Measurements from ENCODE around the gene PRSS3. TPM values are rescaled to one million over a fixed set of nuclear protein-coding genes. Genes with fewer than 3 reads are reported as not detected.

Gene PRSS3
- total and polyA plus RNA-seq, 9 of the 15 experiments (the other 6 are each of a cell fraction or from before 2014, with no cell fraction given), result 0.35 to 0.42 TPM; not detected in 7

GRCh38 chr9:33817327-33818166 is 22.2 kb downstream of the PRSS3 start (continued):
- TF ChIP-seq ZNF639 (CRISPR knock-in tag; conservative IDR thresholded peaks at IDR 0.05 in 1 of 2, IDR thresholded peaks at IDR 0.05 in 1 of 2) (peak in 1 of 2 experiments; percentile 33; a peak in 1 of 4 replicates), ZNF3 (CRISPR knock-in tag; IDR thresholded peaks at IDR 0.05) (no peak), CXXC5 (CRISPR knock-in tag; IDR thresholded peaks at IDR 0.05) (peak; percentile 51; the same call in 1 of the 2 replicates), GABPA (tag; conservative IDR thresholded peaks at IDR 0.05; ENCODE audit: low read depth) (peak; percentile 72), KLF6 (CRISPR knock-in tag; IDR thresholded peaks at IDR 0.05; ENCODE audit: borderline replicate concordance) (no peak), ELF1 (tag; IDR thresholded peaks at IDR 0.05) (peak; percentile 27; the same call in 1 of the 2 replicates), ZNF232 (CRISPR knock-in tag; IDR thresholded peaks at IDR 0.05) (no peak), TAF1 (IDR thresholded peaks at IDR 0.05; ENCODE audit: control insufficient read depth, extremely low read depth, insufficient read depth, low read length, severe bottlenecking) (peak; percentile 49)
- TF ChIP-seq, protein P1, sequence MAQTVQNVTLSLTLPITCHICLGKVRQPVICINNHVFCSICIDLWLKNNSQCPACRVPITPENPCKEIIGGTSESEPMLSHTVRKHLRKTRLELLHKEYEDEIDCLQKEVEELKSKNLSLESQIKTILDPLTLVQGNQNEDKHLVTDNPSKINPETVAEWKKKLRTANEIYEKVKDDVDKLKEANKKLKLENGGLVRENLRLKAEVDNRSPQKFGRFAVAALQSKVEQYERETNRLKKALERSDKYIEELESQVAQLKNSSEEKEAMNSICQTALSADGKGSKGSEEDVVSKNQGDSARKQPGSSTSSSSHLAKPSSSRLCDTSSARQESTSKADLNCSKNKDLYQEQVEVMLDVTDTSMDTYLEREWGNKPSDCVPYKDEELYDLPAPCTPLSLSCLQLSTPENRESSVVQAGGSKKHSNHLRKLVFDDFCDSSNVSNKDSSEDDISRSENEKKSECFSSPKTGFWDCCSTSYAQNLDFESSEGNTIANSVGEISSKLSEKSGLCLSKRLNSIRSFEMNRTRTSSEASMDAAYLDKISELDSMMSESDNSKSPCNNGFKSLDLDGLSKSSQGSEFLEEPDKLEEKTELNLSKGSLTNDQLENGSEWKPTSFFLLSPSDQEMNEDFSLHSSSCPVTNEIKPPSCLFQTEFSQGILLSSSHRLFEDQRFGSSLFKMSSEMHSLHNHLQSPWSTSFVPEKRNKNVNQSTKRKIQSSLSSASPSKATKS (CRISPR knock-in tag; IDR thresholded peaks at IDR 0.05), result no peak
- TF ChIP-seq, protein P2, sequence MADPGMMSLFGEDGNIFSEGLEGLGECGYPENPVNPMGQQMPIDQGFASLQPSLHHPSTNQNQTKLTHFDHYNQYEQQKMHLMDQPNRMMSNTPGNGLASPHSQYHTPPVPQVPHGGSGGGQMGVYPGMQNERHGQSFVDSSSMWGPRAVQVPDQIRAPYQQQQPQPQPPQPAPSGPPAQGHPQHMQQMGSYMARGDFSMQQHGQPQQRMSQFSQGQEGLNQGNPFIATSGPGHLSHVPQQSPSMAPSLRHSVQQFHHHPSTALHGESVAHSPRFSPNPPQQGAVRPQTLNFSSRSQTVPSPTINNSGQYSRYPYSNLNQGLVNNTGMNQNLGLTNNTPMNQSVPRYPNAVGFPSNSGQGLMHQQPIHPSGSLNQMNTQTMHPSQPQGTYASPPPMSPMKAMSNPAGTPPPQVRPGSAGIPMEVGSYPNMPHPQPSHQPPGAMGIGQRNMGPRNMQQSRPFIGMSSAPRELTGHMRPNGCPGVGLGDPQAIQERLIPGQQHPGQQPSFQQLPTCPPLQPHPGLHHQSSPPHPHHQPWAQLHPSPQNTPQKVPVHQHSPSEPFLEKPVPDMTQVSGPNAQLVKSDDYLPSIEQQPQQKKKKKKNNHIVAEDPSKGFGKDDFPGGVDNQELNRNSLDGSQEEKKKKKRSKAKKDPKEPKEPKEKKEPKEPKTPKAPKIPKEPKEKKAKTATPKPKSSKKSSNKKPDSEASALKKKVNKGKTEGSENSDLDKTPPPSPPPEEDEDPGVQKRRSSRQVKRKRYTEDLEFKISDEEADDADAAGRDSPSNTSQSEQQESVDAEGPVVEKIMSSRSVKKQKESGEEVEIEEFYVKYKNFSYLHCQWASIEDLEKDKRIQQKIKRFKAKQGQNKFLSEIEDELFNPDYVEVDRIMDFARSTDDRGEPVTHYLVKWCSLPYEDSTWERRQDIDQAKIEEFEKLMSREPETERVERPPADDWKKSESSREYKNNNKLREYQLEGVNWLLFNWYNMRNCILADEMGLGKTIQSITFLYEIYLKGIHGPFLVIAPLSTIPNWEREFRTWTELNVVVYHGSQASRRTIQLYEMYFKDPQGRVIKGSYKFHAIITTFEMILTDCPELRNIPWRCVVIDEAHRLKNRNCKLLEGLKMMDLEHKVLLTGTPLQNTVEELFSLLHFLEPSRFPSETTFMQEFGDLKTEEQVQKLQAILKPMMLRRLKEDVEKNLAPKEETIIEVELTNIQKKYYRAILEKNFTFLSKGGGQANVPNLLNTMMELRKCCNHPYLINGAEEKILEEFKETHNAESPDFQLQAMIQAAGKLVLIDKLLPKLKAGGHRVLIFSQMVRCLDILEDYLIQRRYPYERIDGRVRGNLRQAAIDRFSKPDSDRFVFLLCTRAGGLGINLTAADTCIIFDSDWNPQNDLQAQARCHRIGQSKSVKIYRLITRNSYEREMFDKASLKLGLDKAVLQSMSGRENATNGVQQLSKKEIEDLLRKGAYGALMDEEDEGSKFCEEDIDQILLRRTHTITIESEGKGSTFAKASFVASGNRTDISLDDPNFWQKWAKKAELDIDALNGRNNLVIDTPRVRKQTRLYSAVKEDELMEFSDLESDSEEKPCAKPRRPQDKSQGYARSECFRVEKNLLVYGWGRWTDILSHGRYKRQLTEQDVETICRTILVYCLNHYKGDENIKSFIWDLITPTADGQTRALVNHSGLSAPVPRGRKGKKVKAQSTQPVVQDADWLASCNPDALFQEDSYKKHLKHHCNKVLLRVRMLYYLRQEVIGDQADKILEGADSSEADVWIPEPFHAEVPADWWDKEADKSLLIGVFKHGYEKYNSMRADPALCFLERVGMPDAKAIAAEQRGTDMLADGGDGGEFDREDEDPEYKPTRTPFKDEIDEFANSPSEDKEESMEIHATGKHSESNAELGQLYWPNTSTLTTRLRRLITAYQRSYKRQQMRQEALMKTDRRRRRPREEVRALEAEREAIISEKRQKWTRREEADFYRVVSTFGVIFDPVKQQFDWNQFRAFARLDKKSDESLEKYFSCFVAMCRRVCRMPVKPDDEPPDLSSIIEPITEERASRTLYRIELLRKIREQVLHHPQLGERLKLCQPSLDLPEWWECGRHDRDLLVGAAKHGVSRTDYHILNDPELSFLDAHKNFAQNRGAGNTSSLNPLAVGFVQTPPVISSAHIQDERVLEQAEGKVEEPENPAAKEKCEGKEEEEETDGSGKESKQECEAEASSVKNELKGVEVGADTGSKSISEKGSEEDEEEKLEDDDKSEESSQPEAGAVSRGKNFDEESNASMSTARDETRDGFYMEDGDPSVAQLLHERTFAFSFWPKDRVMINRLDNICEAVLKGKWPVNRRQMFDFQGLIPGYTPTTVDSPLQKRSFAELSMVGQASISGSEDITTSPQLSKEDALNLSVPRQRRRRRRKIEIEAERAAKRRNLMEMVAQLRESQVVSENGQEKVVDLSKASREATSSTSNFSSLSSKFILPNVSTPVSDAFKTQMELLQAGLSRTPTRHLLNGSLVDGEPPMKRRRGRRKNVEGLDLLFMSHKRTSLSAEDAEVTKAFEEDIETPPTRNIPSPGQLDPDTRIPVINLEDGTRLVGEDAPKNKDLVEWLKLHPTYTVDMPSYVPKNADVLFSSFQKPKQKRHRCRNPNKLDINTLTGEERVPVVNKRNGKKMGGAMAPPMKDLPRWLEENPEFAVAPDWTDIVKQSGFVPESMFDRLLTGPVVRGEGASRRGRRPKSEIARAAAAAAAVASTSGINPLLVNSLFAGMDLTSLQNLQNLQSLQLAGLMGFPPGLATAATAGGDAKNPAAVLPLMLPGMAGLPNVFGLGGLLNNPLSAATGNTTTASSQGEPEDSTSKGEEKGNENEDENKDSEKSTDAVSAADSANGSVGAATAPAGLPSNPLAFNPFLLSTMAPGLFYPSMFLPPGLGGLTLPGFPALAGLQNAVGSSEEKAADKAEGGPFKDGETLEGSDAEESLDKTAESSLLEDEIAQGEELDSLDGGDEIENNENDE (IDR thresholded peaks at IDR 0.05; ENCODE audit: low read depth, low read length), result no peak
